Activated T-helper 9 cell treated with anti-CD3 and anti-CD28 coated beads, Interleukin-2, amount 50 U/mL, for 16 hours (primary cell): ENCODE data around the gene PGS1.

Source experiments
- DNase-seq: peaks from one replicate; pipeline ENCODE4 v3.0.0-alpha.2; 2020; ENCODE audit warnings: low read depth

Gene PGS1

DNA sequence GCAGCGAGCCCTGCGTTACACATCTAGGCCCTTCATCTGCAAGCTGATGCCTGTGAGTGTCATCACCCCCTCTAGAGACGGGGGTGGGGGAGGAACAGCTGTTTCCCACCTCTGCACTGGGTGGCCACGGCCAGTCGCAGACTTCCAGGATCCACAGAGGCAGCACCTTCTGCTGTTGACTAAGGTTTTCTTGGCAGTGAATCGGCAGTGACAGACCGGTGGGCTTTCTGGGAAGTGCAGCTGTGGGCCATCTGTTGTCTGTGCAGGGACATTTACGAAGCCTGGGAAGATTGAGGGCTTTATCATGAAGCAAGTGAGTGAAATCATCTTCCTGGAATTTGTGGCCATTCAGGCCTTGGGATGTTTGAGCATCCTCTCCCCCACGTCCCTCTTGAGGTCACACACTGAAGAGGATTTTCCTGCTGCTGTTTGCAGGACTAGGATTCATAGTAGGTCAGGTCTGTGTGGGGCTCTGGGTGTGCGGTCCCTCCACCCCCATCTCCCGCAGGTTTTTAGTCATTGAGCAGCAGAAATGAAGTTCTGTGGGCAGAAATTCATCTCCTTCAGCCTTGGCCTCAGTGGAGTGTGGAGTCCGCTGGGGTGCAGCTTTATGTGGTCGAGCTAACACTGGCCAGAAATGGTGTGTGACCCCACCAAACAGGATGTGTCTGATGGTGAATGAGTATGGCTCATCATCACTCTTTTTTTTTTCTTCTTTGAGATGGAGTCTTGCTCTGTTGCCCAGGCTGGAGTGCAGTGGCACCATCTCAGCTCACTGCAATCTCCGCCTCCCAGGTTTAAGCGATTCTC lies 12.0 kb downstream of the PGS1 start:
- DNase-seq = no peak

DNA sequence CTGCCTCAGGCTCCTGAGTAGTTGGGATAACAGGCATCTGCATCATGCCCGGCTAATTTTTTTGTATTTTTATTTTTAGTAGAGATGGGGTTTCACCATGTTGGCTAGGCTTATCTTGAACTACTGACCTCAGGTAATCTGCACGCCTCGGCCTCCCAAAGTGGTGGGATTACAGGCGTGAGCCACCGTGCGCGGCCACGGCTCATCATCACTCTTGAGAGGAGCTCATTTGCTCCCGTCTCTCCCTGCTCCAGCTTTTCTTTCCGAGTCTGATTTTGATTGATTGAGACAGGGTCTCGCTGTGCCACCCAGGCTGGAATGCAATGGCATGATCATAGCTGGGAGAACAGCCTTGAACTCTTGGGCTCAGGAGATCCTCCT lies 12.6 kb downstream of the PGS1 start:
- no peak for DNase-seq

DNA sequence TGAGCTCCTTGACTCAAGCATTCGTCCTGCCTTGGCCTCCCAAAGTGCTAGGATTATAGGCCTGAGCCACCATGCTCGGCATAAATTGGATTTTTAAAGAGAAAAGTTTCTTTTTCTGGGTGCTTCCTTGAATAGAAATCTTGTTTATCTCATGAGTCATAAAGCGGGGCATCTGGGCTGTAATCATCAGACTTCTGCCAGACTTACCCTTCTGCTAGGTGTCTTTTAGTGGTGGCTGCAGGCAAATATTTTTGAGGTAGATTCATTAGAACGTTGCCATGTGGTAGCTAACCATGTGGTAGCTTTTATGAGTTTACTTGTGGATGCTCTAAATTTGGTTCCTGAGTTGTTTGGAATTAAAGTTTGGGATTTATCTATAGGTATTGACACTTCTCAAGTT lies 13.4 kb downstream of the PGS1 start:
- no peak for DNase-seq

- DNase-seq = no peak
Observed at GRCh38 chr17:78392295-78392694, 13.8 kb downstream of the PGS1 start.

DNA sequence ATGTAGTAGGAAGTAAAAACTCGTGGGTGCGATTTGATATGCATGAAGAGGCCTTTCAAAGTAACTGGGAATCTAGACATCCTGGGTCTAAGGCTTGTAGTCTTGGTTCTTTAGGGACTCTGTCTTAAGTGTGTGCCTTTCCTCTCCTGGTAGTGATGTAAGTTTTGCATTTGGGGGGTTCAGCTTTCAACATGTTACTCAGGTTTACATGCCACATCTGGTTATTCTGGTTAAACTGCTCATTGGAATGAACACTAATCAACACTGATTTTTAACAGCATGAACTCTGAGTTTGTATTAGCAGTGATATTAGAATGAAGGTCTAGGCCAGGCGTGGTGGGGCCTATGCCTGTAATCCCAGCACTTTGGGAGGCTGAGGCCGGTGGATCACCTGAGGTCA lies 15.1 kb downstream of the PGS1 start:
- no peak for DNase-seq

DNA sequence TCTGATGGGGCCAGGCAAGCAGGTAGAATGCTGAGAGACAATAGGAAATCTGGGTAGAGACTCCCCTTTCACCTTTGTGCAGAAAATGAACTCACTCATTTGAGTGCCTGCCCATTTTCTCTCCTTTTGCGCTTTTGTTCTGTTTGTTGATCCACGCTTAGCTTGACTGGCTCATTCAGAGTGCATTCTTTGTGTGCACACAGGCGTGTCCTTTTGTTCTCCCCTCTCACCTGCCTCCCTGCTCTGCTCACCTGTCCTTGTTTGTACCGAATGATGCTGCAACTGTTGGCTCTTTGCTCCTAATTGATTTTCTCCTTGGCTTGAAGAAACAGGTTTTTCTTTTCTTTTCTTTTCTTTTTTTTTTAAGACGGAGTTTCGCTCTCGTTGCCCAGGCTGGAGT lies 15.8 kb downstream of the PGS1 start:
- no peak for DNase-seq

- DNase-seq = no peak
Observed at GRCh38 chr17:78395155-78395554, 16.7 kb downstream of the PGS1 start.

DNA sequence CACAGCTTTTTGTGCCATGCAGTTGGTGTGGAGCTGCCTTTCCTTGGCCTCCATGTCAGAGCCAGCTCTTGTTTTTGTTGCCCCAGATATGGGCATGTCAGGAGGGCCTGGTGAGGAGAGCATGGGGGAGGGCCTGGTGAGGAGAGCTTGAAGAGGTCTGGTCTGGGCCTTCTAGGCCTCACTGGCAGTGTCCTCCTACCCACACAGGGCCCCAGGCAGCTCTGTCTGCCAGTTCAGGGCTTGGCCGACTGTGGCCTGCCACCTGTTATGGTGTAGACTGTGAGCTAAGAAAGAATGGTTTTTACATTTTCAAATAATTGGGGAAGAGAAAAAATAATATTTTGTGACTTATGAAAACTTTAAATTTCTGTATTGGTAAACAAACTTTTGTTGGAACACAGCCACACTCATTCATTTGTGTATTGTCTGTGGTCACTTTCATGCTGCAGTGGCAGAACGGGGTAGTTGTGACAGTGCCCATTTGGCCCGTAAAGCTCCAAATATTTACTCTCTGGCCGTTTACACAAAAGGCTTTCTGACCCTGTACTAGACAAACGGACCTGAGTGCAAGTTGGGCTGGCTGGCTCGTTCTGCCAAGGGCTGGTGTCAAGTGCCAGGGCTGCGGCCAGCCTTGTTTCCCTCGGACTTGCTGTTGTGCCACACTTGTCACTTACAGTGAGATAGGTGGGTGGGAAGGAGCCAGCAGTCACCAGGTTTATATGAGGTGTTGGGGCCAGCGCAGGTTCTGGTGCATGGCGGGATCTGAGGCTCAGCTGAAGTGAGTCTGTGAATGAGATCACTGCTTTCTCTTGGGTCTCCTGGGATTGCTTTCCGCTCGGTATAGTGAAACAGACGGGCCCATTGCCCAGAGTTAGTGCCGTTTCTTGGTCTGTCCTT lies 18.2 kb downstream of the PGS1 start:
- DNase-seq = no peak

GRCh38 chr17:78397681-78398101 lies 19.2 kb downstream of the PGS1 start:
- no peak for DNase-seq

GRCh38 chr17:78398390-78398789 lies 19.9 kb downstream of the PGS1 start:
- DNase-seq = no peak

- DNase-seq = no peak
Observed at GRCh38 chr17:78399028-78399692, 20.7 kb downstream of the PGS1 start.

DNA sequence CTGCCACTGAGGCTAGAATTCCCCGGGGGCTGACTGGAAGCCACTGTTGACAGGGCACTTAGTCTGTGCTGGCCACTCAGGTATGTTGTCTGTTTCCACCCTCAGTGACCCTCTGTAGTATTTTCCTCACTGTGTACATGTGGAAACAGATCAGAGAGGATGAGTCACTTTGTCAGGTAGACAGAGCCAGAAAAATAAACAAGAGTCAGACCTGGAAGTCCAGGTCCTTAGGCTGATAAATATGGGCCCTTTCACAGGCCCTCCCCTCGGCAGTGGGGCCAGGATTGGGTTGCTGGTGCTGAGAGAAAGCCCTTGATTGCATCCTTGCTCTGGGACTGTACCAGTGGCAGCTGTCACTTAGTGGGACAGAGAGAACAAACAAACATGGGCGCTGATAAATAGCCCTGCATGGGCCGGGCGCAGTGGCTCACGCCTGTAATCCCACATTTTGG lies 21.3 kb downstream of the PGS1 start:
- no peak for DNase-seq

- DNase-seq = no peak
Observed at GRCh38 chr17:78400581-78401240, 22.3 kb downstream of the PGS1 start.

DNA sequence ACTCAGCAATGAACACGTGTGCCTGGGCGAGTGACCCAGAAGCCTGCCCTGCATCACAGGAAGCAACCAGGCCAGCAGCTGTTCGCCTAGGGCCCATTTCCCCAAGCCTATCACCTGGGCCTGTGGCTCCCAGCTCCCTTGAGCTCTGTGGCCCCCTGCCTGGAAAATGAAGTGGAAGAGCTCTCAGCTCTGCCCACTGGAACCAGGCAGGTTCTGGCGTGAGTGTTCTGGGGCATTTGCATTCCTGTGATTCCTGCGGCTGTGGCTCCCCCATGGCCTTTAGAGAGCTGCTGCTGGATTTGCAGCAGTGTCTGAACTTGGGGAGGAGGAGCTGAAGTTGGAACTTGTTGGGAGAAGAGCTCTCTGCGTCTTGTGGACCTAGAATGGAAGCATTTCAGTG lies 22.8 kb downstream of the PGS1 start:
- DNase-seq = no peak

DNA sequence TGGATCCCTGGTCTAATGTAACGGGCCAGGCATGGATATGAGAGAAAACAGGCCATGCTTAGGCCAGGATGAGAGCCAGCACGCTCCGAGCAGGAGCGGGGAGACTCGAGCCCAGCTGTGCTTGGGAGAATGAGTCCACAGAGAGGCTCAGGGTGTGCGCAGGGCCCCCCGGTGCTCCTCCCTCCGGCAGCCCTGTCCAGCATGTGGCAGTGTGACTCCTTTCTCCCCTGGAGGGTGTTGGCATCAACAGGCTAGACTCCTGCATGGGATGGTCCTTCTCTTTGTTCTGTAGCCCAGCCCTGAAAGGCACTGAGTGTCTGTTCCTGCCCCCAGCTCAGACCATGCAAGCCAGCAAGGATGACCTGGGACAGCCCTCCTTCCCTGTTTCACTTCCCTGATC lies 23.4 kb downstream of the PGS1 start:
- no peak for DNase-seq

GRCh38 chr17:78403822-78404221 lies 25.4 kb downstream of the PGS1 start:
- no peak for DNase-seq

- DNase-seq = no peak
Observed at GRCh38 chr17:78406396-78406795, 27.9 kb downstream of the PGS1 start.

DNA sequence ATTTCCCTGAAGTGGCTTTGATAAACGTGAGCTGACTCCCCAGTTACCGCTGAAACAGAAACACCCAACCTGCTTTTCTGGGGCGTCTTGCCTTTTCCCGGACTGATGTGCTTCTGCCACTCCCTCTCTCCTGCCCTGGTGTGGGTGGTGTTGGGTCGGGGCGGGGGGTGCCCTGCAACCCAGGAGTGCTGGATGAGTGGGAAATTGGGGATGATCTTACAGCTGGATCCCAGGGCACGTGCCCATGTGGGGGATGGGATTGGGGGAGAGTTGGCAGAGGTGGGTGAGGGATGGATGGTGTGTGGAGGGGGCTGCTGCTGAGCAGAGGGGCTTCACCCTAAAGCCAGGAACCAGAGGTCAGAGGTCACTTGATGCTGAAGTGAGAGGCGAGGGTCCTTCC lies 28.5 kb downstream of the PGS1 start:
- no peak for DNase-seq

DNA sequence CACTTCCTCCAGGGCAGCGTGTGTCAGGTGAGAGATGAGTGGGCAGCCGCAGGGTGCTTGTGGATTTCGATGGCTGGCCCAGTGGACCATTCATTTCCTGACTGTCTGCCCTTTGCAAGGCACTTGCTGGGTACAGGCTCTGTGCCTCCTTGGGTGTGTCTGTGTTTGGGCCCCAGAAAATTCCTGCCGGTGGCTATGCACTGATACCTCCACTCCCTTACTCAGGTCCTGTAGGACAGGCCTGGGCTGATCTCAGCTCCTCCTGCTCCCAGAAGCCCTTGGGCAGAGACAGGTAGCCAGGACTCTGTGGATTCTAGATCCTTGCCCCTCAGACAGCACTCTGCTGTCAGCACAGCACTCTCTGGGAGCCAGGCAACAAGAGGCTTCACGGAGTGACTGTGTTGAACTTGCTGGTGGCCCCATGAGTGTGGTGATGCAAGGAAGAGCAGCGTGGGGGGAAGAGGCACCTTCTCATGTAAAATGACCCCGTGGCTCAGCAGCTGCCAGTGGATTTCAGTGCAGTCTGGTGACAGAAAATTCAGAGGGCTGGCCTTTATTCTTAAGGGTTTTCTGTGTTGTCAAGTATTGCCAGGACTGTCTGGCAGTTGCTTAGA lies 29.0 kb downstream of the PGS1 start:
- no peak for DNase-seq

GRCh38 chr17:78408476-78409050 lies 30.1 kb downstream of the PGS1 start:
- no peak for DNase-seq

GRCh38 chr17:78409191-78409928 lies 30.9 kb downstream of the PGS1 start:
- no peak for DNase-seq
